Measurements from ENCODE around the gene MED13L. TPM values are rescaled to one million over a fixed set of nuclear protein-coding genes. Genes with fewer than 3 reads are reported as not detected.

The MED13L gene
- total and polyA plus RNA-seq, 2 of the 8 experiments (the other 6 are each of a cell fraction or from before 2014, with no cell fraction given), result 15.9 to 51.7 TPM

DNA sequence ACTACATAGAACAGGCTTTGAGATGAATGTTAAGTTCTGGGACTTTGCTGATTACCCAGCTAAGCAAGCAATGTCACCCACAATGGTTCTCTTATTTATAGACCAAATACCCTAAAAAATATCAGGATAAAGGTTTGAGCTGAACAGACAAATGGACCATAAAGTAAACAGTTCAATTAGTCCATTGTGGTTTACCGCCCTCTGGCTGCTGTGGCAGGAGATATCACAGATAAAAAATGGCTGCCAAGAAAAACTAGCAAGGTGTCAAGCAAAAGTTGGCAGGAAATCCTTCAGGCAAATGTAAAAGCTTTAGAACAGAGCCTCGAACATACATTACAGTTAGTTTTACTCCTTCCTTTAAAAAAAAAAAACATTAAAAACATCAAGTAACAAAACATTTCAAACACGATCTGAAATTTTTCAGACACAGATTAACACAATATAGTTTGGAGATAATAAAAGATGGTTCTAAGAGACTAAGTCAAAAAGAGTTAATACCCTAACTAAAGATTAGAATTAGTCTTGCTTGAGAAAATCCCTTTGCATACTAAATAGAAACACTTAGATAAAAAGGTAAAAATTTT is 41.3 kb downstream of the MED13L start:
- Histone ChIP-seq H2AFZ (ENCODE audit: low read length) (no peak overlapping the region), H3K4ac (replicated peaks; ENCODE audit: insufficient read length, low read depth, low read length) (no peak overlapping the region), H3K23ac (ENCODE audit: insufficient read length) (no peak overlapping the region), H3K27ac (ENCODE audit: low read depth, low read length) (no peak overlapping the region), H2BK12ac (ENCODE audit: low read depth, low read length) (no peak overlapping the region), H3K14ac (ENCODE audit: insufficient read length) (no peak overlapping the region), H3K4me1 (replicated peaks in 1 of 4; ENCODE audit: control insufficient read depth in 3 of 4, insufficient read depth in 4 of 4, low read length in 3 of 4) (no peaks in the 10 kb centered on the region), H4K20me1 (replicated peaks in 1 of 2; ENCODE audit: control insufficient read depth in 1 of 2, insufficient read depth in 2 of 2, low read length in 2 of 2) (no peaks in the 10 kb centered on the region), H4K8ac (ENCODE audit: extremely low read depth, insufficient read depth, low read length) (no peak overlapping the region), H4K91ac (replicated peaks; ENCODE audit: insufficient read length, low read length) (no peak overlapping the region), H3K79me1 (ENCODE audit: low read depth, low read length) (0 out of 2 replicates have a peak, but pooled peaks cover 2% of the 10 kb centered on the region), H3K27me3 (replicated peaks in 1 of 4; ENCODE audit: control insufficient read depth in 3 of 4, extremely low read depth in 1 of 4, insufficient read depth in 3 of 4, low read length in 3 of 4) (no peaks in the 10 kb centered on the region), H2AK5ac (ENCODE audit: low read depth, low read length) (no peak overlapping the region), H3K23me2 (ENCODE audit: low read depth, low read length) (no peaks in the 10 kb centered on the region), H2BK15ac (ENCODE audit: low read length) (no peak overlapping the region), H2BK5ac (ENCODE audit: low read depth, low read length) (no peak overlapping the region), H3K36me3 (ENCODE audit: control insufficient read depth in 2 of 4, insufficient read depth in 4 of 4, low read length in 3 of 4) (no peaks in the 10 kb centered on the region; a peak in 1 of 8 replicates), H3K56ac (replicated peaks; ENCODE audit: insufficient read length, low read depth, low read length) (no peak overlapping the region), H4K5ac (ENCODE audit: insufficient read length, low read depth, low read length) (no peak overlapping the region), H2BK120ac (replicated peaks; ENCODE audit: low read depth, low read length) (no peak overlapping the region), H3K79me2 (ENCODE audit: control insufficient read depth in 1 of 2, insufficient read depth in 2 of 2, low read length in 2 of 2) (peaks cover 0 to 82% of the 10 kb centered on the region in 2 experiments; a peak in 3 of 4 replicates), H2BK20ac (ENCODE audit: low read length) (no peak overlapping the region), H3K9me3 (ENCODE audit: insufficient read depth in 2 of 2, low read depth in 1 of 2, low read length in 1 of 2) (no peaks in the 10 kb centered on the region), H3K4me3 (ENCODE audit: extremely low read depth in 1 of 4, insufficient read depth in 2 of 4, low read depth in 3 of 4, low read length in 4 of 4) (no peak overlapping the region), H3K4me2 (ENCODE audit: insufficient read depth in 1 of 2, low read depth in 2 of 2, low read length in 2 of 2) (no peak overlapping the region), H3K9ac (replicated peaks in 1 of 4; ENCODE audit: extremely low read depth in 1 of 4, low read depth in 3 of 4, low read length in 3 of 4) (no peak overlapping the region), H3K18ac (ENCODE audit: extremely low read depth, low read length) (no peak overlapping the region)
- ChIA-PET CTCF (ENCODE audit: partially characterized antibody) (interaction anchor here (0.6 to 2.3 kb wide), 38 partner anchors 8 to 461 kb away, joined by 3 to 13 read pairs (median 3); no protein-coding TSS in a partner anchor), POLR2A (ENCODE audit: partially characterized antibody) (interaction anchor here (1.4 kb wide), 1 partner anchor 9 kb away, joined by 4 read pairs; no protein-coding TSS in a partner anchor)
- WGBS, 2 experiments (ENCODE audit: extremely low coverage in 1 of 2, insufficient coverage in 1 of 2, insufficient read length in 1 of 2, insufficient replicate concordance in 2 of 2, low coverage in 1 of 2, low lambda C conversion rate in 2 of 2, missing lambda C conversion rate in 1 of 2), result 45% methylated on average over 3 of the region's 3 CpGs; no CpG with 5 or more reads in 1 of the 2 experiments
- DNase-seq (ENCODE audit: low read depth in 1 of 2, low spot score in 2 of 2), result no peak
- FAIRE-seq, result peak; percentile 91
- TF ChIP-seq RAD21 (IDR thresholded peaks at IDR 0.05 in 1 of 2, conservative IDR thresholded peaks at IDR 0.05 in 1 of 2; ENCODE audit: low read depth in 2 of 2, low read length in 2 of 2), result peak; percentile 74 to 84
- TF ChIP-seq GABPA (IDR thresholded peaks at IDR 0.05; ENCODE audit: borderline replicate concordance, insufficient read depth, low read length), result no peak
- no peak for TF ChIP-seq KDM1A (IDR thresholded peaks at IDR 0.05; ENCODE audit: borderline replicate concordance, low read length)
